ENCODE measurements around the gene RNMT.

DNA sequence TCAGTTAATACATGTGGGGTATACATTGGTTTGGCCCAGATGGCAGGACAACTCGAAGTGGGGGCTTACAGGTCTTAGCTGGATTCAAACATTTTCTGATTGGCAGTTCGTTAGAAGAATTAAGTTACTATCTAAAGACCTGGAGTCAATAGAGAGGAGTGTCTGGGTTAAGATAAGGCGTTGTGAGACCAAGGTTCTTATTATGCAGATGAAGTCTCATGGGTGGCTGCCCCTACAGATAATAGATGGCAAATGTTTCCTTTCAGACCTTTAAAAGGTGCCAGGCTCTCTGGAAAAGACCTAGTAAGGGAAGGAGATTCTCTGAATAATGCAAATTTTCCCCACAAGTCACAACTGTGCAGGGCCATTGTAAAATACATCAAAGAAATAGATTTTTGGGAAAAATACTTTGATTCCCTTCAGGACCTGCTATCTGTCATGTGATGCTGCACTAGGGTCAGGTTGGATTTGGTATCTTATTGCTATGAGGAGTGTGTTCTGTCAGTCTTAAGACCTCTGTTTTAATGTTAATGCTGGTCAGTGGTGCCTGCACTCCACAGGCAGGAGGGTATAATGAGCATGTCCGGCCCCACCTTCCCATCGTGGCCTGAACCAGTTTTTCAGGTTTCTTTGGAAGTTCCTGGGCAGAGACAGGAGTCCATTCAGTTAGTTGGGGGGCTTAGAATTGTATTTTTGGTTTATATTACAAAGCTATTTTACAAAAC, 83.2 kb downstream of the RNMT start:
- TF ChIP-seq, protein P1, sequence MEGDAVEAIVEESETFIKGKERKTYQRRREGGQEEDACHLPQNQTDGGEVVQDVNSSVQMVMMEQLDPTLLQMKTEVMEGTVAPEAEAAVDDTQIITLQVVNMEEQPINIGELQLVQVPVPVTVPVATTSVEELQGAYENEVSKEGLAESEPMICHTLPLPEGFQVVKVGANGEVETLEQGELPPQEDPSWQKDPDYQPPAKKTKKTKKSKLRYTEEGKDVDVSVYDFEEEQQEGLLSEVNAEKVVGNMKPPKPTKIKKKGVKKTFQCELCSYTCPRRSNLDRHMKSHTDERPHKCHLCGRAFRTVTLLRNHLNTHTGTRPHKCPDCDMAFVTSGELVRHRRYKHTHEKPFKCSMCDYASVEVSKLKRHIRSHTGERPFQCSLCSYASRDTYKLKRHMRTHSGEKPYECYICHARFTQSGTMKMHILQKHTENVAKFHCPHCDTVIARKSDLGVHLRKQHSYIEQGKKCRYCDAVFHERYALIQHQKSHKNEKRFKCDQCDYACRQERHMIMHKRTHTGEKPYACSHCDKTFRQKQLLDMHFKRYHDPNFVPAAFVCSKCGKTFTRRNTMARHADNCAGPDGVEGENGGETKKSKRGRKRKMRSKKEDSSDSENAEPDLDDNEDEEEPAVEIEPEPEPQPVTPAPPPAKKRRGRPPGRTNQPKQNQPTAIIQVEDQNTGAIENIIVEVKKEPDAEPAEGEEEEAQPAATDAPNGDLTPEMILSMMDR (IDR thresholded peaks at IDR 0.05; ENCODE audit: poor library complexity, severe bottlenecking), result no peak
- TF ChIP-seq POLR2AphosphoS5 (IDR thresholded peaks at IDR 0.05) (no peak), RAD21 (conservative IDR thresholded peaks at IDR 0.05) (no peak), SMC3 (conservative IDR thresholded peaks at IDR 0.05; ENCODE audit: poor library complexity) (no peak)
